Stimulated activated naive CD8-positive, alpha-beta T cell treated with anti-CD3 and anti-CD28 coated beads, Interleukin-15, Interleukin-2, amounts not matched to agents 100 ng/mL and 50 ng/mL, for 24 hours (primary cell): Measurements from ENCODE around the gene SYNJ1.
A peak's percentile ranks its signal among the peaks of the same experiment; 100 is the strongest.
"Not testable (repeated sequence)": the region's sequence is repeated elsewhere in the genome, so short reads cannot be mapped to it uniquely, and the experiment has no call there.

Experiments
- H3K27ac Mint-ChIP-seq: one replicate; pipeline ENCODE4 v1.8.0; 2021; ENCODE audit warnings: mild to moderate bottlenecking, mixed read lengths
- H3K27me3 Mint-ChIP-seq: one replicate; pipeline ENCODE4 v1.8.0; 2021; ENCODE audit warnings: mixed read lengths
- H3K36me3 Mint-ChIP-seq: one replicate; pipeline ENCODE4 v1.8.0; 2021; ENCODE audit warnings: low read depth, mixed read lengths
- H3K4me1 Mint-ChIP-seq: one replicate; pipeline ENCODE4 v1.8.0; 2021; ENCODE audit warnings: low read depth, mixed read lengths
- H3K4me3 Mint-ChIP-seq: one replicate; pipeline ENCODE4 v1.8.0; 2021; ENCODE audit warnings: mild to moderate bottlenecking, mixed read lengths
- H3K9me3 Mint-ChIP-seq: one replicate; pipeline ENCODE4 v1.8.0; 2021; ENCODE audit warnings: mixed read lengths

SYNJ1 gene

GRCh38 chr21:32750405-32750804, 22.6 kb upstream of the SYNJ1 start:
- Mint-ChIP-seq H3K4me1 (peaks cover 68% of the 10 kb centered on the region), H3K27ac (peak overlapping the region; percentile 76), H3K4me3 (no peak overlapping the region), H3K36me3 (peaks cover 94% of the 10 kb centered on the region), H3K27me3 (no peaks in the 10 kb centered on the region), H3K9me3 (no peaks in the 10 kb centered on the region)

- H3K4me3 Mint-ChIP-seq, result peak overlapping the region; percentile 9
- peaks cover 94% of the 10 kb centered on the region for H3K36me3 Mint-ChIP-seq
- peak overlapping the region; percentile 26 for H3K27ac Mint-ChIP-seq
- H3K9me3 Mint-ChIP-seq, result no peaks in the 10 kb centered on the region
- H3K4me1 Mint-ChIP-seq, result peaks cover 68% of the 10 kb centered on the region
- no peaks in the 10 kb centered on the region for H3K27me3 Mint-ChIP-seq
These were observed 21.8 kb upstream of the SYNJ1 start for GRCh38 chr21:32749662-32750061.

- Mint-ChIP-seq H3K9me3 (no peaks in the 10 kb centered on the region), H3K27me3 (no peaks in the 10 kb centered on the region), H3K4me1 (peaks cover 60% of the 10 kb centered on the region), H3K4me3 (no peak overlapping the region), H3K36me3 (peaks cover 94% of the 10 kb centered on the region), H3K27ac (no peak overlapping the region)
These were observed 20.7 kb upstream of the SYNJ1 start for GRCh38 chr21:32748529-32748928.

- Mint-ChIP-seq H3K27ac (peak overlapping the region; percentile 70), H3K9me3 (no peaks in the 10 kb centered on the region), H3K36me3 (peaks cover 95% of the 10 kb centered on the region), H3K27me3 (no peaks in the 10 kb centered on the region), H3K4me1 (peaks cover 58% of the 10 kb centered on the region), H3K4me3 (no peak overlapping the region)
These were observed 19.6 kb upstream of the SYNJ1 start for GRCh38 chr21:32747396-32747795.

GRCh38 chr21:32746711-32747110, 18.9 kb upstream of the SYNJ1 start:
- H3K4me3 Mint-ChIP-seq, H3K27ac Mint-ChIP-seq: not testable (repeated sequence)

DNA sequence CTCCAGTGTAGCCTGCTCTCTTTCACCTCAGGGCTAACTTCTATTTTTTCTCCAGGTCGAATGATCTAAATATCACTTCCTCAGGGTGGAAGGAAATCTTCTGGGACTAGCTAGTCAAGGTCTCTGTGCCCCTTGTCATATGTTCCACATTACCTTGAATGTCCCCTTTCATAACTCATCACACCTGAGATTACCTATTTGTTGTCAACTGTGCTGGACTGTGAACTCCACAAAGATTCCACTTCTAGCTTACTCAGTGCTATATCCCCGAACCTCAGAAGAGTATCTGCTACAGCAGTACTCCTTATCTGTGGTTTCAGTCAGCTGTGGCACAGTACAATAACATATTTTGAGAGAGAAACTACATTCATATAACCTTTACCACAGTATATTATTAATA, 14.6 kb upstream of the SYNJ1 start:
- Mint-ChIP-seq H3K27ac (no peak overlapping the region), H3K36me3 (peaks cover 92% of the 10 kb centered on the region), H3K4me1 (peaks cover 13% of the 10 kb centered on the region)

More at GRCh38 chr21:32746711-32747110, 18.9 kb upstream of the SYNJ1 start:
- peaks cover 52% of the 10 kb centered on the region for H3K4me1 Mint-ChIP-seq
- H3K9me3 Mint-ChIP-seq, H3K27me3 Mint-ChIP-seq: not testable (repeated sequence)
- H3K36me3 Mint-ChIP-seq, result peaks cover 94% of the 10 kb centered on the region

GRCh38 chr21:32741336-32741735, 13.5 kb upstream of the SYNJ1 start:
- H3K27me3 Mint-ChIP-seq, result no peaks in the 10 kb centered on the region
- H3K4me1 Mint-ChIP-seq, result peaks cover 6% of the 10 kb centered on the region
- H3K27ac Mint-ChIP-seq, result no peak overlapping the region
- no peaks in the 10 kb centered on the region for H3K9me3 Mint-ChIP-seq
- no peak overlapping the region for H3K4me3 Mint-ChIP-seq
- peaks cover 90% of the 10 kb centered on the region for H3K36me3 Mint-ChIP-seq

More for the DNA sequence above, 14.6 kb upstream of the SYNJ1 start:
- Mint-ChIP-seq H3K27me3 (no peaks in the 10 kb centered on the region), H3K4me3 (no peak overlapping the region), H3K9me3 (no peaks in the 10 kb centered on the region)

- H3K4me3 Mint-ChIP-seq, result no peak overlapping the region
- H3K4me1 Mint-ChIP-seq, result peaks cover 17% of the 10 kb centered on the region
- no peaks in the 10 kb centered on the region for H3K9me3 Mint-ChIP-seq
- no peaks in the 10 kb centered on the region for H3K27me3 Mint-ChIP-seq
- H3K27ac Mint-ChIP-seq, result no peak overlapping the region
- peaks cover 87% of the 10 kb centered on the region for H3K36me3 Mint-ChIP-seq
These were observed 12.1 kb upstream of the SYNJ1 start for GRCh38 chr21:32739946-32740345.

- H3K9me3 Mint-ChIP-seq, H3K4me3 Mint-ChIP-seq, H3K27me3 Mint-ChIP-seq, H3K27ac Mint-ChIP-seq: not testable (repeated sequence)
- peaks cover 79% of the 10 kb centered on the region for H3K36me3 Mint-ChIP-seq
- peaks cover 52% of the 10 kb centered on the region for H3K4me1 Mint-ChIP-seq
These were observed 8.3 kb upstream of the SYNJ1 start for GRCh38 chr21:32736083-32736482.

DNA sequence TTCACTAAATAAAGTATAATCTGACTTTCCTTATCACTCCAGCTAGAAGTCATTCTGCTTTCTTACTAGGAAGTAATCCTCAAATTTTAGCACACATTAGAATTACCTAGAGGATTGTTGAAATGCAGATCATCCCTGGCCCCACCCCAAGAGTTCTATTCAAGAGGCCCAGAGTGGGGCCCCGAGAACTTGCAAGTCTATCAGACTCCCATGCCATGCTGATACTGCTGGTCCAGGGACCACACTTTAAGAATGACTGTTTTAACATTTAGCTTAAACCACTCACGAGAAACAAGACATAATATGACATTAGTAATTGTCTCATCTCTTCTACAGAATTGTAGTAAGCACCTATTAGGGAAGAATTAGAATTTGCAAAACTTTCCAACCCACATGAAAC, 7.7 kb upstream of the SYNJ1 start:
- H3K27ac Mint-ChIP-seq, result peak overlapping the region; percentile 76
- no peak overlapping the region for H3K4me3 Mint-ChIP-seq
- peaks cover 74% of the 10 kb centered on the region for H3K36me3 Mint-ChIP-seq
- H3K9me3 Mint-ChIP-seq, result no peaks in the 10 kb centered on the region
- peaks cover 57% of the 10 kb centered on the region for H3K4me1 Mint-ChIP-seq
- H3K27me3 Mint-ChIP-seq, result no peaks in the 10 kb centered on the region

DNA sequence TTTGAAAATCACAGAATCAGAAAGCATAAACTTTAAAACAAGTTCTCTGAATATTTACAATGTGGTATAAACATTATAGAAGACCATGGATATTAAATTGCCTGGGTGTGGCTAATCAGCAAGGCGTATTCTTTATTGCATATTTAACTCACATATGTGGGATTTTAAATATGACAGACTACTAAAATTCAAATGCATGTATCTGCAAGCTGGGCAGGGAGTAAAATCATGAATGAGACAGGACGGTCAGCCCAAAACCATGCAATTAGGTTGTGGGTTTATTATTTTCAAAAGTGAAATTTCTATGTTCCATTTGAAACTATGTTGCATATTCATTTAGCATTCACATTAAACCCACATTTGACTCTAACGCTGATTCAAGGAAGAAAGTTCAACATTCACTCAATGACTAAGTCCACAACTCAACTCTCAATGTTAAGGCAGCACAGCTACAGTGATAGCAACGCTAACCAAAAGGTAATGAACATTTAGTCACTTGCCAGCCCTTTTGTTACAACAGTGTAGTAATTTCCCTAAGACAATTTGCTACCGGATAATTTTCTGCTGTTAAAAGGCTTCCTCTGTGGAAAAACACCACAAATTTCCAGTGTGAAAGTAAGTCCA, 6.3 kb upstream of the SYNJ1 start:
- Mint-ChIP-seq H3K4me3 (no peak overlapping the region), H3K4me1 (peaks cover 62% of the 10 kb centered on the region), H3K27ac (no peak overlapping the region), H3K9me3 (no peaks in the 10 kb centered on the region), H3K36me3 (peaks cover 62% of the 10 kb centered on the region), H3K27me3 (no peaks in the 10 kb centered on the region)

- Mint-ChIP-seq H3K27ac (peak overlapping the region; percentile 47), H3K4me1 (peaks cover 69% of the 10 kb centered on the region), H3K9me3 (no peaks in the 10 kb centered on the region), H3K36me3 (peaks cover 55% of the 10 kb centered on the region), H3K27me3 (no peaks in the 10 kb centered on the region), H3K4me3 (no peak overlapping the region)
These were observed 5.5 kb upstream of the SYNJ1 start for GRCh38 chr21:32733356-32733755.

DNA sequence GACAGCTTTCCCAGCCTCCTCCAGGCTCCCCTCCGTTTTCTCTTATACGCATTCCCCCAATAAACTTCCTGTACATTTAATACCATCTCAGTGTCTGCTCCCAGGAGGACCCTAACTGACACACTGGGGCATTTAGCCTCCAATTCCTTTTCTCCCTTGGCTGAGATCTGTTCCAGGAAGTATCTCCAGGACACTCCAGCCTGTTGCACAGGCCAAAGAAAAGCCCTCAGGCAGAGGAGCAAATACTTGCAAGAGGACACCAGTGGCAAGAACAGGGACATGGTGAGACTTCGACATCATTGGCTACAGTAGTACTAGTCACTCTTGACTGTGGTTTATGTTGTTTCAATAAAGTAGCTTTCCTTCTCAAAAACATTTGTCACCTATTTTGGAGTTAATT, 4.7 kb upstream of the SYNJ1 start:
- Mint-ChIP-seq H3K27ac (no peak overlapping the region), H3K27me3 (no peaks in the 10 kb centered on the region), H3K4me3 (no peak overlapping the region), H3K36me3 (peaks cover 48% of the 10 kb centered on the region), H3K9me3 (no peaks in the 10 kb centered on the region), H3K4me1 (peaks cover 71% of the 10 kb centered on the region)

DNA sequence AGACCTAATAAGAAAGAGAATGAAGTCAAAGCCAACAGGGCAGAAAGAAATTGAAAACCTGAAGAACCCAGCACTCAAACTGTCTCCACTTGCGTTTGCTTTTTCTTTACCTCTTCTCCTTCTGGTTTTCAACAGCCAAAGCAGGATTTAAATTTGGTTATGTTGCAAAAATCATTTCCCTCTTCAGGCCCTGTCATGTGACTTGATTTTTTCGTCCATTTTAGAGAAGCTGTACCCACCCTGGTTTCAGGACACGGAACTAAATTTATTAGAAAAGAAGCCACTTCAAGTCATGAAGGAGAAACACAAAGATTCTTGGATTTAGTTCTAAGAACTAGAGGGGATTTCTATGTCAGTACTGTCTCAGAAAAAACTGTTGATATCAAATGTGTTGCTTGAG, 1.0 kb upstream of the SYNJ1 start:
- H3K27me3 Mint-ChIP-seq, result no peaks in the 10 kb centered on the region
- peak overlapping the region; percentile 26 for H3K27ac Mint-ChIP-seq
- no peaks in the 10 kb centered on the region for H3K9me3 Mint-ChIP-seq
- H3K36me3 Mint-ChIP-seq, result peaks cover 25% of the 10 kb centered on the region
- peaks cover 58% of the 10 kb centered on the region for H3K4me1 Mint-ChIP-seq
- peak overlapping the region; percentile 91 for H3K4me3 Mint-ChIP-seq

- Mint-ChIP-seq H3K27ac (peak overlapping the region; percentile 84), H3K4me1 (peaks cover 59% of the 10 kb centered on the region), H3K4me3 (peak overlapping the region; percentile 91), H3K27me3 (no peaks in the 10 kb centered on the region), H3K36me3 (peaks cover 25% of the 10 kb centered on the region), H3K9me3 (no peaks in the 10 kb centered on the region)
These were observed 635 bp upstream of the SYNJ1 start for GRCh38 chr21:32728456-32728839.
